Body of pancreas (tissue), 4 donors: ENCODE measurements around the gene POSTN.

ENCODE experiments used
- CTCF ChIP-seq, 7 experiments: fragments of 450-650 bp in 4 of 7; fragments of 200-600 bp in 3 of 7; sonication (generic) in 3 of 7; IDR thresholded peaks; one replicate each; pipeline ENCODE4 v1.5.1; 2016 to 2019; ENCODE audit warnings: antibody characterized with exemption in 7 of 7
- POLR2A ChIP-seq, 3 donors: fragments of 450-650 bp; IDR thresholded peaks; one replicate each; pipeline ENCODE4 v1.6.1; 2016; ENCODE audit warnings: antibody characterized with exemption in 3 of 3, mild to moderate bottlenecking in 2 of 3

GRCh38 chr13:37526710-37527473 lies 71.7 kb downstream of the POSTN start:
- no peak for TF ChIP-seq CTCF (IDR thresholded peaks at IDR 0.05)
- no peak for TF ChIP-seq POLR2A (IDR thresholded peaks at IDR 0.05)
